ENCODE data around the gene KIF13A. TPM values are rescaled to one million over a fixed set of nuclear protein-coding genes. Genes with fewer than 3 reads are reported as not detected.
"Not testable (repeated sequence)": the region's sequence is repeated elsewhere in the genome, so short reads cannot be mapped to it uniquely, and the experiment has no call there.

The KIF13A gene
- polyA plus RNA-seq, 1 donor from 2014 or later = 1.4 TPM

- peaks cover 0 to 2% (median 0%) of the 10 kb centered on the region in 3 donors for H3K9me3 Mint-ChIP-seq
- peaks cover 1% of the 10 kb centered on the region for H3K27me3 Mint-ChIP-seq
- peak overlapping the region in 2 of 3 donors; percentile 13 to 57 for H3K27ac Mint-ChIP-seq
Measured at GRCh38 chr6:17985934-17986655, 1.3 kb downstream of the KIF13A start.

DNA sequence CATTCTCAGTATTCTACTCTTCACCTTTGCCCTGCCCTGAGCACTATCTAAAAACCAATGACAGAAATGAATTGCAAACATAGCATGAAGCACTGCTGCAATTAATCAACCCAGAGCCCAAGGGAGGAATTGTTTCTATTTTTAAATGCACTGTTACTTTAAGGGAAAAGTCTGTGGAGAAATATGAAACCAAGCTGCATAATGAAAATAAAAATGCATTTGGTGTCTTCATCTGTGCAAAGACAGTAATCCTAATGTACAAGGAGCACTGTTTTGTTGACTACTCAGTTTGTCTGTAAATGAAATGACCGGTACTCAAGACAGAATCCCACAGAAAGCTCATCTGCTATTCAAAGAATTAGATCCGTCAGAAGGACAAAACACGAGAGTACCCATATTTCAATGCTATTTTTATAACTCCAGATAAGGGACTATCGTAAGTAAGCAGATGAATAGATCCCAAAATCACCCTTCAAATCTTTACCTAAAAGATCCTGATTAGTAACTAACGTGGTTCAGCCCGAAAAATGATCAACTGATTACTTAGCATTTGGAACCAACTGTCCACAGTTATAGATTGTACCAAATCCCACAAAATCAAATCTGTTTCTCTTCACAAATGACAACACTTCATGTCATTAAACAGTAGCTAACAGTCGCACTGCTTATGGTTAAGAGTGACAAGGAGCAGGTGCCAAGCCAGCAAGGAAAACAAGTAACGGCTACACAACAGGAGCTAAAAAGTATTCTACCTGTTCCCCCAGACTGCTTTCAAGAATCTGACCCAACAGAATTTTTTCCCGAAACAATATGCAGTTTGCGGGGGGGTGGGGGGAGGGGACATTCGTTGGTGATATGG is 2.4 kb downstream of the KIF13A start:
- Mint-ChIP-seq H3K36me3 (no peaks in the 10 kb centered on the region), H3K27ac (peak overlapping the region in 1 of 3 donors; percentile 14), H3K4me1 (peaks cover 35 to 41% (median 35%) of the 10 kb centered on the region in 3 donors), H3K27me3 (peaks cover 1% of the 10 kb centered on the region), H3K9me3 (peaks cover 0 to 2% (median 0%) of the 10 kb centered on the region in 3 donors), H3K4me3 (peak overlapping the region; percentile 44 to 90 (median 54))

More at GRCh38 chr6:17985934-17986655, 1.3 kb downstream of the KIF13A start:
- H3K4me1 Mint-ChIP-seq = peaks cover 27 to 38% (median 30%) of the 10 kb centered on the region in 3 donors
- no peaks in the 10 kb centered on the region for H3K36me3 Mint-ChIP-seq
- H3K4me3 Mint-ChIP-seq = peak overlapping the region; percentile 87 to 93 (median 91)

- Mint-ChIP-seq H3K4me3 (peak overlapping the region; percentile 51 to 90 (median 64)), H3K27me3 (peaks cover 1% of the 10 kb centered on the region), H3K9me3 (peaks cover 0 to 2% (median 1%) of the 10 kb centered on the region in 3 donors), H3K27ac (peak overlapping the region in 2 of 3 donors; percentile 9 to 67), H3K4me1 (peaks cover 38 to 41% (median 38%) of the 10 kb centered on the region in 3 donors), H3K36me3 (no peaks in the 10 kb centered on the region)
Measured at GRCh38 chr6:17984399-17984798, 3.0 kb downstream of the KIF13A start.

DNA sequence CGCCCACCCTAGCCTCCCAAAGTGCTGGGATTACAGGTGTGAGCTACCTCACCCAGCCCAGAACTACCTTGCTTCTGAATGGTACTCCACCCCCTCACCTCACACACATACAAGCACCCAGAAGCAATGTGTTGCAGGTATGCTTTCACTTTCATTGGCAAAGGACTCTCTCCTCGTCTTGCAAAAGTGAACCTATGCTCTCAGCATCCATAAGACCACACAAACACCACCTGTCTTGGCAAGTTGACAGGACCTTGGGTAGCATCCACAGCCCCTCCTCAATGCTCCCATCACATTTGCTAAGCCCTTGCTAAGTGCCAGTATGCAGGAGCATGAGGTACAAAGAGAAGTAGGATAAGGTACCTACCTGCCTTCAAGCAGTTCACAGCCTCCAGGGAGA is 3.7 kb downstream of the KIF13A start:
- Mint-ChIP-seq H3K4me1 (peaks cover 39 to 40% (median 40%) of the 10 kb centered on the region in 3 donors), H3K36me3 (no peaks in the 10 kb centered on the region), H3K27me3 (peaks cover 1% of the 10 kb centered on the region), H3K27ac (peak overlapping the region in 2 of 3 donors; percentile 67), H3K9me3 (peaks cover 0 to 2% (median 2%) of the 10 kb centered on the region in 3 donors), H3K4me3 (peak overlapping the region in 3 of 4 donors; percentile 51 to 90 (median 75))

DNA sequence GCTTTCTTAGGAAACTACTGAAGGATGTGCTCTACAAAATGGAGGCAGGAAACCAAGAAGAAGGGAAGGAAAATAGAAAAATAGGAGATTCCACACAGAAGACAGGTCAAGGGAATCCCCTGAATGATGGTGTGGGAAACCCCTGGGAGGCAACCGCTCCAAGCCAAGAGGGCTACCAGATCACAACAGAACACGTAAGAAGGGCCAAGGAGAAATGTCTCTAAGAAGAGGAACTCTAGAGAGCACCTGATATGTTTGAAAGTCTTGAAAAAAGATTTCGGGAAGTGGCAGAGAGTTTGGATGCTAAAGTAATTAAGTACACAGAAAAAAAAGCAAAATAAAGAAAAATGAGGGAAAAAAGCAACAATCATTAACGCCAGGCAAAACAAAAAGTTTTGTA is 7.1 kb downstream of the KIF13A start:
- Mint-ChIP-seq H3K36me3 (peaks cover 4% of the 10 kb centered on the region), H3K9me3 (peaks cover 0 to 2% (median 2%) of the 10 kb centered on the region in 3 donors), H3K27ac (peak overlapping the region in 1 of 3 donors; percentile 8), H3K4me1 (peaks cover 22 to 30% (median 26%) of the 10 kb centered on the region in 3 donors), H3K4me3 (peak overlapping the region in 2 of 4 donors; percentile 25 to 75), H3K27me3 (no peaks in the 10 kb centered on the region)

GRCh38 chr6:17979479-17979878 is 8.0 kb downstream of the KIF13A start:
- H3K36me3 Mint-ChIP-seq = peaks cover 4% of the 10 kb centered on the region
- no peak overlapping the region for H3K4me3 Mint-ChIP-seq
- peaks cover 0 to 2% (median 2%) of the 10 kb centered on the region in 3 donors for H3K9me3 Mint-ChIP-seq
- peaks cover 13 to 22% (median 22%) of the 10 kb centered on the region in 3 donors for H3K4me1 Mint-ChIP-seq
- H3K27me3 Mint-ChIP-seq = no peaks in the 10 kb centered on the region
- no peak overlapping the region for H3K27ac Mint-ChIP-seq

- not testable (repeated sequence) for H3K4me3 Mint-ChIP-seq, H3K27me3 Mint-ChIP-seq, H3K27ac Mint-ChIP-seq, H3K36me3 Mint-ChIP-seq, H3K9me3 Mint-ChIP-seq
- H3K4me1 Mint-ChIP-seq = peaks cover 10 to 27% (median 15%) of the 10 kb centered on the region in 3 donors
Measured at GRCh38 chr6:17976258-17976657, 11.2 kb downstream of the KIF13A start.

DNA sequence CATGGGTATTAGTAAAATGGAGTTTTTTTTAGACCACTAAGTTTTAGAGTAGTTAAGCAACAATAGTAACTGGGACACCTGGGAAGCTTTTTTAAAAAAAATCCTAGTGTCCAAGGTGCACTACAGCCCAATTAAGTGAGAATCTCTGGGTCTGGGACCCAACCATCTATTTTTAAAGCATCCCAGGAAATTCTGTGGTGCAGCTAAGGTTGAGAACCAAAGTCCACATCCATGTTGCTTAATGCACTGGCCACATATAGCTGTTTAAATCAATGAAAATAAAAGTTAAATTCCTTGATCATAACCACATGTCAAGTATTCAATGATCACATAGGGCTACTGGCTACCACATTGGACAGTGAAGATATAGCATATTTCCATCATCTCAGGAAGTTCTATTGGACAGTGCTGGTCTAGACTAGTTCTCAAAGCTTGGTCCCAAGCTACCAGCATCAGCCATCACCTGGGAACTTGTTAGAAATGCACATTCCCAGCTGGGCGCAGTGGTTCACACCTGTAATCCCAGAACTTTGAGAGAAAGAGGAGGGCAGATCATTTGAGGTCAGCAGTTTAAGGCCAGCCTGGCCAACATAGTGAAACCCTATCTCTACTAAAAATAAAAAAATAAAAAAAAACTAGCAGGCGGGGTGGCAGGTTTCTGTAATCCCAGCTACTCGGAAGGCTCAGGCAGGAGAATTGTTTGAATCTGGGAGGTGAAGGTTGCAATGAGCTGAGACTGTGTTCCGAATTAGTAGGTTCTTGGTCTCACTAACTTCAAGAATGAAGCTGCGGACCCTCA is 12.7 kb downstream of the KIF13A start:
- Mint-ChIP-seq H3K27ac (no peak overlapping the region), H3K36me3 (peaks cover 4% of the 10 kb centered on the region), H3K4me1 (peaks cover 6 to 18% (median 9%) of the 10 kb centered on the region in 3 donors), H3K9me3 (peaks cover 0 to 2% (median 0%) of the 10 kb centered on the region in 3 donors), H3K27me3 (no peaks in the 10 kb centered on the region), H3K4me3 (no peak overlapping the region)

DNA sequence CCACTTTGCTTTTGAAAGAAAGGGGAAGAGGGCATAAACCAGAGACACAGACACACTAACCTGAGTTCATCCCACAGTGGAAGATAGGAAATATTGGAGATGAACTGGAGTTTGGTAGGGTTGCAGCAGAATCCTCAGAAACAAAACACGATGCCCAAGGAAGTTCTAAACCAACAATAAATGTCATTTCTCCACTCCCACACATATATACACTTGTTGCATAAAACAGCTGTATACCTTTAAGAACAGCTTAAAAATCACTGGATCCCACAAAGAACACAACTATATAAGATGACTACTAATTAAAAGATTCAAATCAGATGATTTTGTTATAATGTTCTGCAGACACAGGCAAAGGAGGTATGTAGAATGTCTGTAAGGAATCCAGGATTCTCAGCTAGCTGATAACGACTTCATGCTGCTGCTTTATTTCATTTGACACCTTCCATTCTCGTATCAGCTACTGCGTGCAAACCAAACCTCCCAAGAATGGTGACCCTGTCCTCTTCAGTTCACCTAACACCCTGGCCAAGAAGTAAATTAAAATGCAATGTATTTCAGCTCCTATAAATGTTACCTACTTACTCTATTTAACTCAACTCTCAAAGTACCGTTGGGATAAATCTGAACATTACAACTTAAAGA is 14.3 kb downstream of the KIF13A start:
- Mint-ChIP-seq H3K9me3 (no peaks in the 10 kb centered on the region), H3K27me3 (no peaks in the 10 kb centered on the region), H3K4me3 (no peak overlapping the region), H3K4me1 (peaks cover 5 to 14% (median 10%) of the 10 kb centered on the region in 3 donors), H3K27ac (no peak overlapping the region), H3K36me3 (peaks cover 4% of the 10 kb centered on the region)

GRCh38 chr6:17972074-17972952 is 15.1 kb downstream of the KIF13A start:
- H3K27ac Mint-ChIP-seq = no peak overlapping the region
- H3K36me3 Mint-ChIP-seq = peaks cover 4% of the 10 kb centered on the region
- peaks cover 5 to 14% (median 11%) of the 10 kb centered on the region in 3 donors for H3K4me1 Mint-ChIP-seq
- H3K9me3 Mint-ChIP-seq = no peaks in the 10 kb centered on the region
- H3K4me3 Mint-ChIP-seq = no peak overlapping the region
- no peaks in the 10 kb centered on the region for H3K27me3 Mint-ChIP-seq

DNA sequence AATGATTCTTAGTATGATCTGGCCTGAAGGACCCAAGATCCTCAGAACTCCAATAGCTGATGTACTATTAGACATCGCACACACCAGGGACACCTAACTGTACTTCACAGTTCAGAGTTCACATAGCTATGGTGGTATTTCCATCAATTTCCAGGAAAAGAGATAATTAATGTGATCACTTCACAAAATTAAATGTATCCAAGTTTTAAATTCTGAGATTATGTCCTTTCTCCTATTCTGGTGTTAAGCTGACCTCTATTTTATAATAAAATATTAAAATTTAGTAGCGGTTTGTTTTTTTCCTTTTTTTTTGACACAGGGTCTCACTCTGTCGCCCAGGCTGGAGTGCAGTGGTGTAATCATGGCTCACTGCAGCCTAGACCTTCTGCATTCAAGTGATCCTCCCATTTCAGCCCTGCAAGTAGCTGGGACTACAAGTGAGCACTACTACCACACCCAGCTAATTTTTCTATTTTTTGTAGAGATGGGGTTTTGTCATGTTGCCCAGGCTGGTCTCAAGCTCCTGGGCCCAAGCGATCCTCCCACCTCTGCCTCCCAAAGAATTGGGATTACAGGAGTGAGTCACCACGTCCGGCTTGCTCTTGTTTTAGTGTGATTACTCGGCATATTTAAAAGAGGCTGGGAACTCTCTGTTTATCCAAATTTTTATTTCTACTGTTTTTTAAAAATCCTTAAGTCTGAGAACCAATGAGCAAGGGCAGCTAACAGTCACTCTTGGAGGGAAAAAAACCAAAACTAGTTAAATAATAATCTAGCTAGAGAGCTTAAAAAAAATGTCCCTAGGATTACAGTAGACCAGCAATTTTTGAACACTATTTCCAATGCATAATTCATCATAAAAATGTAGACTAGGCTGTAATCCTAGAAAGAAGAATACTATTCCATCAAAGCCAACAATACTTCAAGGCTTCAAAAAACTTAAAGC is 16.0 kb downstream of the KIF13A start:
- peaks cover 2% of the 10 kb centered on the region for H3K36me3 Mint-ChIP-seq
- no peaks in the 10 kb centered on the region for H3K27me3 Mint-ChIP-seq
- no peaks in the 10 kb centered on the region for H3K9me3 Mint-ChIP-seq
- H3K4me3 Mint-ChIP-seq = no peak overlapping the region
- no peak overlapping the region for H3K27ac Mint-ChIP-seq
- peaks cover 5 to 14% (median 11%) of the 10 kb centered on the region in 3 donors for H3K4me1 Mint-ChIP-seq

DNA sequence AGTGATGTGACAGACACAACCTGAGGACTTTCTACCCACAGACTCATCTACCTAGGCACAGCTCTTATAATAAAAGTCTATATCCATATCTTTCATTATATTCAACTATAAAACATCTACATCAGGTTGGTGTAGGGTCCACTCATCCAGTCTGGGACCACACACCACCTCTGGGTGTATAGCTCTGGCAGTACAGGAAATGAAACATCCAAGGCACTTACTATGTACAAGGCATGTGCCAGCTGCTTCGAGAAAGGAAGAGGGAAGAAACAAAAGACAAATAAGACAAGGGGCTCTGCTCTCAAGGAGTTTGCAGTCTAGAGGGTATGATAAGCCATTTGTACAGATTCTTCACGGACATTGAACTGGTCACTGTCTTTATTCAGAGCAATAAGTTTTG is 18.6 kb downstream of the KIF13A start:
- Mint-ChIP-seq H3K4me1 (peaks cover 6 to 14% (median 13%) of the 10 kb centered on the region in 3 donors), H3K36me3 (peaks cover 5% of the 10 kb centered on the region), H3K9me3 (no peaks in the 10 kb centered on the region), H3K27me3 (no peaks in the 10 kb centered on the region), H3K4me3 (no peak overlapping the region), H3K27ac (no peak overlapping the region)
